Tibial nerve (tissue), 3 donors: ENCODE data around the gene NR1D1.

Experiments used
- CTCF ChIP-seq, 5 experiments: fragments of 200-600 bp in 3 of 5; fragments of 450-650 bp in 2 of 5; sonication (generic) in 3 of 5; IDR thresholded peaks; one replicate each; pipeline ENCODE4 v1.5.1; 2016 to 2019; ENCODE audit warnings: antibody characterized with exemption in 5 of 5, mild to moderate bottlenecking in 3 of 5, moderate library complexity in 2 of 5
- POLR2A ChIP-seq, 2 donors: fragments of 450-650 bp; IDR thresholded peaks; one replicate each; pipeline ENCODE4 v1.6.1; 2017; ENCODE audit warnings: antibody characterized with exemption in 2 of 2, mild to moderate bottlenecking in 2 of 2, moderate library complexity in 2 of 2

GRCh38 chr17:40091691-40092397, 8.5 kb downstream of the NR1D1 start:
- no peak for TF ChIP-seq CTCF (IDR thresholded peaks at IDR 0.05)
- no peak for TF ChIP-seq POLR2A (IDR thresholded peaks at IDR 0.05)
